GM21717 (cell line): ENCODE measurements around the gene N4BP2L1.

Source experiments
- ATAC-seq: cut with Tn5 transposase; IDR thresholded peaks from one replicate; pipeline ENCODE4 v1.9.1; 2021; ENCODE audit warnings: mild to moderate bottlenecking, moderate library complexity; ENCODE audit not compliant: unreplicated experiment

N4BP2L1 gene

GRCh38 chr13:32432856-32433255 lies 4.9 kb upstream of the N4BP2L1 start:
- no peak for ATAC-seq

GRCh38 chr13:32431361-32431760 lies 3.4 kb upstream of the N4BP2L1 start:
- no peak for ATAC-seq

GRCh38 chr13:32430018-32430747 lies 2.3 kb upstream of the N4BP2L1 start:
- no peak for ATAC-seq

- no peak for ATAC-seq
Measured at GRCh38 chr13:32429433-32429909, 1.5 kb upstream of the N4BP2L1 start.

- no peak for ATAC-seq
Measured at GRCh38 chr13:32428581-32429432, 877 bp upstream of the N4BP2L1 start.

GRCh38 chr13:32426990-32427851 lies 709 bp downstream of the N4BP2L1 start:
- peak; percentile 21 for ATAC-seq

GRCh38 chr13:32426191-32426989 lies 1.5 kb downstream of the N4BP2L1 start:
- ATAC-seq, result peak; percentile 34

GRCh38 chr13:32425158-32425557 lies 2.8 kb downstream of the N4BP2L1 start:
- ATAC-seq, result no peak

- ATAC-seq, result no peak
Measured at GRCh38 chr13:32423592-32423991, 4.3 kb downstream of the N4BP2L1 start.

- ATAC-seq, result no peak
Measured at GRCh38 chr13:32419862-32420261, 8.1 kb downstream of the N4BP2L1 start.

- ATAC-seq, result no peak
Measured at GRCh38 chr13:32417995-32418394, 9.9 kb downstream of the N4BP2L1 start.

GRCh38 chr13:32415019-32415418 lies 12.9 kb downstream of the N4BP2L1 start:
- no peak for ATAC-seq

- ATAC-seq, result no peak
Measured at GRCh38 chr13:32414580-32414979, 13.3 kb downstream of the N4BP2L1 start.

GRCh38 chr13:32413284-32413683 lies 14.6 kb downstream of the N4BP2L1 start:
- no peak for ATAC-seq

- no peak for ATAC-seq
Measured at GRCh38 chr13:32409561-32410421, 18.1 kb downstream of the N4BP2L1 start.

- no peak for ATAC-seq
Measured at GRCh38 chr13:32409001-32409313, 19.0 kb downstream of the N4BP2L1 start.

- ATAC-seq, result no peak
Measured at GRCh38 chr13:32408296-32409000, 19.5 kb downstream of the N4BP2L1 start.

- no peak for ATAC-seq
Measured at GRCh38 chr13:32407854-32408253, 20.1 kb downstream of the N4BP2L1 start.

- no peak for ATAC-seq
Measured at GRCh38 chr13:32403108-32403507, 24.8 kb downstream of the N4BP2L1 start.
